A549 treated with Mapracorat at 1 μM for 4 hours (cell line): ENCODE measurements around the gene CENPH. TPM values are rescaled to one million over a fixed set of nuclear protein-coding genes. Genes with fewer than 3 reads are reported as not detected.

Experiments
- total RNA-seq: library from RNA; stranded (reverse); fragments of 200-300 nt; extraction: Qiagen RNA extraction; gene quantifications from 5 replicates; pipeline ENCODE4 v1.2.3, GENCODE V29; 2022

Gene CENPH, protein sequence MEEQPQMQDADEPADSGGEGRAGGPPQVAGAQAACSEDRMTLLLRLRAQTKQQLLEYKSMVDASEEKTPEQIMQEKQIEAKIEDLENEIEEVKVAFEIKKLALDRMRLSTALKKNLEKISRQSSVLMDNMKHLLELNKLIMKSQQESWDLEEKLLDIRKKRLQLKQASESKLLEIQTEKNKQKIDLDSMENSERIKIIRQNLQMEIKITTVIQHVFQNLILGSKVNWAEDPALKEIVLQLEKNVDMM
- total RNA-seq, result 26.7 to 30.8 TPM (median 28.2 TPM) in 5 replicates

GRCh38 chr5:69189162-69190086 lies at the start of gene CENPH:
TSS of gene CENPH (plus strand) at chr5:69189583. CDS start at chr5:69189635, 52 bp downstream.

GRCh38 chr5:69166686-69167492 lies 22.5 kb upstream of the CENPH start, which contains the start of gene CCNB1:
TSS of gene CCNB1 (plus strand) at chr5:69167150. CDS start at chr5:69167263, 113 bp downstream.

DNA sequence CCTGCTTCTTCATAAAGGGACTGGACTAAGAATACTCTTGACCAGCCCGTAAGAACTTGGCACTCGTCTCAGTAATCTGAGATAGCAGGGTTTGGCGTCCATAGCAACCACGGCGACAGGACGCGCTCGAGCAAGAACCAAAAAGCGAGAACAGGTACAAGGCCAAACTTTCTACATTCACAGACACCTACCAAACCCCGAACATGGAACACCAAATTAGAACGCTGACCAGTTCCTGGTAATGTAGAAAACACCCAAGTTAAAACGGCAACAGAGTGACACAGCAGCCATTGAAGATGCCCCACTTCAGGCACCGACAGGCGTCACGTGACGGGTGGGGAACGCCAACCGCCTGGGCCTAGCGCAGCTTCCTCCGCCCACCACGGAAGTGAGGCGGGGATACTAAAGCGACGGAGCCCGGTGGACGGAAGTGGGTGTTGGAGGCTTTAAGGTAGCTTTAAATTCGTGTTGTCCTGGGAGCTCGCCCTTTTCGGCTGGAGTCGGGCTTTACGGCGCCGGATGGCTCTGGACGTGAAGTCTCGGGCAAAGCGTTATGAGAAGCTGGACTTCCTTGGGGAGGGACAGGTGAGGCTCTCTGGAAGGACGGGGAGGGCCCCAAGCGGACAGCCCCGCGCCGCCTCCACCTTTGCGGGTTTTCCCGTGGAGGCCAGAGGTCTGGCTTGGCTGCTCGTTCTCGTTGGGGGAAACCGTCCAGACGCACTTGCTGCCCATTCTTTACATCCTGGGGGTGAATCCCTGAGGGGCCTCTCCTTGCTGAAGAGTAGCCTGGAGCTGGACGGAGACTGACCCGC lies 45.3 kb downstream of the CENPH start, which contains the start of gene CDK7:
TSS of gene CDK7 (plus strand) at position 430 of the 812 bp plus-strand sequence. CDS start at position 520, 90 bp downstream.

Other genes with a start within 250 kb of the CENPH start
- 30.3 to 35.3 TPM (median 31.0 TPM) in 5 replicates for gene SLC30A5, start 95.6 kb upstream of the CENPH start, total RNA-seq
- gene CCNB1, start 22.4 kb upstream of the CENPH start, total RNA-seq, result 247 to 288 TPM (median 262 TPM) in 5 replicates
- gene CDK7, start 45.3 kb downstream of the CENPH start, total RNA-seq, result 50.2 to 60.9 TPM (median 54.2 TPM) in 5 replicates
- 2.8 to 4.0 TPM (median 3.3 TPM) in 5 replicates for gene CCDC125, start 143.2 kb downstream of the CENPH start, total RNA-seq
- 45.7 to 56.1 TPM (median 50.7 TPM) in 5 replicates for gene AK6, start 179.9 kb downstream of the CENPH start, total RNA-seq
- gene TAF9, start 179.9 kb downstream of the CENPH start, total RNA-seq, result 122 to 148 TPM (median 124 TPM) in 5 replicates
- gene RAD17, start 180.2 kb downstream of the CENPH start, total RNA-seq, result 15.3 to 18.0 TPM (median 16.6 TPM) in 5 replicates
- gene MARVELD2, start 225.5 kb downstream of the CENPH start, total RNA-seq, result 2.2 to 3.0 TPM (median 2.5 TPM) in 5 replicates